ENCODE results near the gene CCM2. TPM values are rescaled to one million over a fixed set of nuclear protein-coding genes. Genes with fewer than 3 reads are reported as not detected.

Gene CCM2
- total and polyA plus RNA-seq, 2 of the 8 experiments (the other 6 are each of a cell fraction or from before 2014, with no cell fraction given), result 31.6 to 41.2 TPM

- POLR2A ChIA-PET (ENCODE audit: partially characterized antibody), result interaction anchor here (0.6 to 6.5 kb wide), 5 partner anchors 9 to 518 kb away, joined by 3 to 43 read pairs (median 4); partner anchors contain the start of gene TBRG4
- FAIRE-seq, result no peak
- H3K9ac ChIP-seq (replicated peaks in 1 of 4; ENCODE audit: extremely low read depth in 1 of 4, low read depth in 3 of 4, low read length in 3 of 4), result no peak overlapping the region
Measured at GRCh38 chr7:45122975-45123860, 123.2 kb downstream of the CCM2 start.

More at GRCh38 chr7:45122975-45123860, 123.2 kb downstream of the CCM2 start:
- no peak overlapping the region for H2AFZ ChIP-seq (ENCODE audit: low read length)
- peak overlapping the region in 1 of 4 experiments; percentile 5; a peak in 1 of 8 replicates for H3K4me3 ChIP-seq (ENCODE audit: extremely low read depth in 1 of 4, insufficient read depth in 2 of 4, low read depth in 3 of 4, low read length in 4 of 4)
- H4K91ac ChIP-seq (replicated peaks; ENCODE audit: insufficient read length, low read length), result peak overlapping the region; percentile 27
- CTCF ChIA-PET (ENCODE audit: partially characterized antibody), result interaction anchor here (0.8 to 5.5 kb wide), 10 partner anchors 8 to 159 kb away, joined by 3 to 39 read pairs (median 4); partner anchors contain the start of gene TBRG4
- no peaks in the 10 kb centered on the region for H3K79me2 ChIP-seq (ENCODE audit: control insufficient read depth in 1 of 2, insufficient read depth in 2 of 2, low read length in 2 of 2)
- TF ChIP-seq SP1 (IDR thresholded peaks at IDR 0.05; ENCODE audit: low read depth, low read length) (no peak), POLR2AphosphoS5 (IDR thresholded peaks at IDR 0.05; ENCODE audit: low read depth, low read length) (no peak), USF2 (IDR thresholded peaks at IDR 0.05; ENCODE audit: low read length) (no peak), ASH2L (IDR thresholded peaks at IDR 0.05; ENCODE audit: low read length) (no peak)
- no peaks in the 10 kb centered on the region for H4K20me1 ChIP-seq (replicated peaks in 1 of 2; ENCODE audit: control insufficient read depth in 1 of 2, insufficient read depth in 2 of 2, low read length in 2 of 2)
- H3K18ac ChIP-seq (ENCODE audit: extremely low read depth, low read length), result peak overlapping the region; percentile 55; the same call in 1 of the 2 replicates
- H2BK120ac ChIP-seq (replicated peaks; ENCODE audit: low read depth, low read length), result no peak overlapping the region
- peak overlapping the region; percentile 72; the same call in 1 of the 2 replicates for H2BK20ac ChIP-seq (ENCODE audit: low read length)
- H2BK15ac ChIP-seq (ENCODE audit: low read length), result 0 out of 2 replicates have a peak overlapping the region, but pooled peaks have one; percentile 31
- H3K4ac ChIP-seq (replicated peaks; ENCODE audit: insufficient read length, low read depth, low read length), result no peak overlapping the region
- no peak overlapping the region for H3K23ac ChIP-seq (ENCODE audit: insufficient read length)
- H3K56ac ChIP-seq (replicated peaks; ENCODE audit: insufficient read length, low read depth, low read length), result no peak overlapping the region
- H3K4me1 ChIP-seq (replicated peaks in 1 of 4; ENCODE audit: control insufficient read depth in 3 of 4, insufficient read depth in 4 of 4, low read length in 3 of 4), result peaks cover 0 to 13% (median 10%) of the 10 kb centered on the region in 4 experiments; a peak in 6 of 7 replicates
- H3K79me1 ChIP-seq (ENCODE audit: low read depth, low read length), result no peaks in the 10 kb centered on the region
- no peak overlapping the region for H4K8ac ChIP-seq (ENCODE audit: extremely low read depth, insufficient read depth, low read length)
- no peaks in the 10 kb centered on the region for H3K36me3 ChIP-seq (ENCODE audit: control insufficient read depth in 2 of 4, insufficient read depth in 4 of 4, low read length in 3 of 4)
- no peak overlapping the region; a peak in 2 of 4 replicates for H3K4me2 ChIP-seq (ENCODE audit: insufficient read depth in 1 of 2, low read depth in 2 of 2, low read length in 2 of 2)
- H2BK12ac ChIP-seq (ENCODE audit: low read depth, low read length), result peak overlapping the region; percentile 29; the same call in 1 of the 2 replicates
- H2AK5ac ChIP-seq (ENCODE audit: low read depth, low read length), result no peak overlapping the region
- 90% methylated on average over 16 of the region's 16 CpGs; no CpG with 5 or more reads in 1 of the 2 experiments for WGBS, 2 experiments (ENCODE audit: extremely low coverage in 1 of 2, insufficient coverage in 1 of 2, insufficient read length in 1 of 2, insufficient replicate concordance in 2 of 2, low coverage in 1 of 2, low lambda C conversion rate in 2 of 2, missing lambda C conversion rate in 1 of 2)
- H3K27me3 ChIP-seq (replicated peaks in 1 of 4; ENCODE audit: control insufficient read depth in 3 of 4, extremely low read depth in 1 of 4, insufficient read depth in 3 of 4, low read length in 3 of 4), result no peaks in the 10 kb centered on the region
- DNase-seq (ENCODE audit: low read depth in 1 of 2, low spot score in 2 of 2), result no peak
- H2BK5ac ChIP-seq (ENCODE audit: low read depth, low read length), result peak overlapping the region; percentile 32; the same call in 1 of the 2 replicates
- no peaks in the 10 kb centered on the region for H3K23me2 ChIP-seq (ENCODE audit: low read depth, low read length)
- H3K27ac ChIP-seq (ENCODE audit: low read depth, low read length), result no peak overlapping the region
- peak overlapping the region; percentile 21 for H4K5ac ChIP-seq (ENCODE audit: insufficient read length, low read depth, low read length)
- H3K14ac ChIP-seq (ENCODE audit: insufficient read length), result no peak overlapping the region
- no peaks in the 10 kb centered on the region for H3K9me3 ChIP-seq (ENCODE audit: insufficient read depth in 2 of 2, low read depth in 1 of 2, low read length in 1 of 2)

Data from H1 (cell line).